Cardiac muscle cell (in vitro differentiated cells and primary cell): ENCODE results near the gene ERICH3. TPM values are rescaled to one million over a fixed set of nuclear protein-coding genes. Genes with fewer than 3 reads are reported as not detected.

Experiments
- DNase-seq, 2 donors: peaks; one replicate each; pipeline versions ENCODE4 v3.0.0 to v3.0.0-alpha.2; 2010 to 2017; ENCODE audit warnings: low read depth in 1 of 2, low spot score in 1 of 2
- H3K27ac ChIP-seq: fragments of 200-600 bp; sonication (generic); 2 replicates; pipeline ENCODE4 v1.5.1; 2016
- H3K27me3 ChIP-seq: fragments of 200-600 bp; sonication (generic); 2 replicates; pipeline ENCODE4 v1.6.0; 2016; ENCODE audit warnings: control low read depth
- H3K36me3 ChIP-seq: fragments of 200-600 bp; sonication (generic); 2 replicates; pipeline ENCODE4 v1.5.1; 2016; ENCODE audit warnings: control low read depth
- H3K4me1 ChIP-seq: fragments of 200-600 bp; sonication (generic); 2 replicates; pipeline ENCODE4 v1.8.1; 2017; ENCODE audit warnings: low read depth, mild to moderate bottlenecking, mixed run types
- H3K4me3 ChIP-seq: fragments of 200-600 bp; sonication (generic); 2 replicates; pipeline ENCODE4 v1.5.1; 2016; ENCODE audit warnings: mild to moderate bottlenecking
- H3K9me3 ChIP-seq: fragments of 200-600 bp; sonication (generic); 2 replicates; pipeline ENCODE4 v1.5.1; 2017; ENCODE audit warnings: low read depth, mild to moderate bottlenecking, control low read depth
- CTCF ChIP-seq: IDR thresholded peaks from 2 replicates; pipeline ENCODE4 v1.5.1; 2012; ENCODE audit warnings: low read depth, mild to moderate bottlenecking, low read length
- polyA plus RNA-seq: library from polyadenylated mRNA; unstranded; fragments of >200 nt; fragmentation: Nextera tagmentation; extraction: Ambion mirVana; gene quantifications from 2 replicates; pipeline ENCODE4 v1.2.1, GENCODE V29; 2016
- total RNA-seq: library from RNA; depleted of rRNA; stranded (reverse); fragments of >200 nt; gene quantifications from 2 replicates; pipeline ENCODE4 v1.2.3, GENCODE V29; 2016

The ERICH3 gene
- total and polyA plus RNA-seq, 2 experiments from 2014 or later = 0.15 TPM; not detected in 1

DNA sequence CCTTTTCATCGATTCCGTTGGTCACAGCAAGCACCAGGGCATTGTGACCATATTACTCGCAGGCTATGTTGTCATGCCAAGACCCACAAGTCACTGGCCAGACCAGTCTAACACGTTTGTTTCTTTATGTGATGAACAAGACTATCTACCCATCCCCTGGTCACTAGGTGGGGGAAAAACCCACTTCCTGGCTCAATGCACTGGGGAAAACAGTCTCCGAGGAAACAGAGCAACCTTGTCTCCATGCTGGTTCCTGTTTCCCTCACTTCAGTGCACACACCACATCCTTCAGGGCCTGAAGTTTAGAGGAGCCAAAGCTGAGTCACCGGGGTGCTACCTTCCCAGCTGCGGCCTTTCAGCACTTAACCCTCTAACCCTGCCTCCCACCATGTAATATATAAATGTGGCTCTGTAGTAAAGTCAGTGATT, 20.9 kb downstream of the ERICH3 start:
- Histone ChIP-seq H3K4me1 (no peaks in the 10 kb centered on the region), H3K4me3 (no peak overlapping the region), H3K27me3 (no peaks in the 10 kb centered on the region), H3K36me3 (no peaks in the 10 kb centered on the region), H3K27ac (no peak overlapping the region), H3K9me3 (no peaks in the 10 kb centered on the region)
- no peak for TF ChIP-seq CTCF
- DNase-seq = peak in 1 of 2 donors; percentile 28

GRCh38 chr1:74650561-74650960, 23.0 kb downstream of the ERICH3 start:
- DNase-seq = no peak
- Histone ChIP-seq H3K36me3 (no peaks in the 10 kb centered on the region), H3K4me1 (no peaks in the 10 kb centered on the region), H3K27ac (no peak overlapping the region), H3K27me3 (no peaks in the 10 kb centered on the region), H3K4me3 (no peak overlapping the region), H3K9me3 (no peaks in the 10 kb centered on the region)
- no peak for TF ChIP-seq CTCF

- no peak for DNase-seq
- TF ChIP-seq CTCF = no peak
- no peaks in the 10 kb centered on the region for H3K27me3 ChIP-seq
- no peak overlapping the region for H3K27ac ChIP-seq
- no peaks in the 10 kb centered on the region for H3K9me3 ChIP-seq
- H3K4me1 ChIP-seq = no peaks in the 10 kb centered on the region
- H3K4me3 ChIP-seq = no peak overlapping the region
- no peaks in the 10 kb centered on the region for H3K36me3 ChIP-seq
Observed at GRCh38 chr1:74641876-74642275, 31.7 kb downstream of the ERICH3 start.

DNA sequence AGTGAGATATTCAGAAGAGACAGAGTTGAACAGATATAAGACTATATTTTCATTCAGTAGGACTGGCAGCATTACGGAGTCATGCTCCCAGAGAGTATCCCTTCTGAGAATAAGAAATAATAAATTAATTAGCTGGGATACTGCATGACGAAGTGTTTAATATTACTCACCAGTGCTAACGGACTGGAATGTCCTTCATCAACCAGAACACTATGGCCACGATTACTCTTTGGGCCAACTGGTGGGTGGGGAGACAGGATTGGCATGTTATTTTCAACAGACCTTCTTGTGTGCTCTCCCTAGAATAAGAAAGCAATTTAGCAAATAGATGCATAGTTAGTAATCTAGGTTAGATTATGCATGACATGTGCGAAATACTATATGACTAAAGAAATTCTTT, 32.4 kb downstream of the ERICH3 start:
- H3K36me3 ChIP-seq = no peaks in the 10 kb centered on the region
- no peaks in the 10 kb centered on the region for H3K27me3 ChIP-seq
- no peaks in the 10 kb centered on the region for H3K9me3 ChIP-seq
- no peak for DNase-seq
- H3K4me3 ChIP-seq = no peak overlapping the region
- no peak overlapping the region for H3K27ac ChIP-seq
- H3K4me1 ChIP-seq = no peaks in the 10 kb centered on the region
- TF ChIP-seq CTCF = no peak

- no peak for TF ChIP-seq CTCF
- H3K9me3 ChIP-seq = no peaks in the 10 kb centered on the region
- H3K27me3 ChIP-seq = no peaks in the 10 kb centered on the region
- no peaks in the 10 kb centered on the region for H3K4me1 ChIP-seq
- no peak overlapping the region for H3K4me3 ChIP-seq
- DNase-seq = no peak
- H3K27ac ChIP-seq = no peak overlapping the region
- H3K36me3 ChIP-seq = no peaks in the 10 kb centered on the region
Observed at GRCh38 chr1:74637296-74637695, 36.3 kb downstream of the ERICH3 start.

DNA sequence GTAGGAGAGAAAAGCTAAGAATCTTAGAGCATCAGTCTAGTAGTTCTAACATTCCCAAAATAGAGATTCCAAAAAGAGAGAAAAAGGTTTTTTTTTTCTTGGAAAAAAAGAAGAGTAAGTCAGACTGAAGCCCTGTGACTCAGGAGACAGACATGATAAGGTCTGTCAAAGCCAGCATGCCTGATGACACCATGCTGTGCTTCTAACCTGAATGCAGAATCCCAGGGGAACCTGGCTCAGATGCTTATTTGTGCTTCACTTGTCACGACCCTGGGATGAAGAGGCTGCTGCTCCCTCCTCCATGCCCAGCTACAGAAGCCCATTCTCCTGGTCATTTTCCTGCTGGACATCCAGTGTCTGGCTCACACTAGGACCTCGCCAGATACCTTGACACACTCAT, 44.3 kb downstream of the ERICH3 start:
- H3K27ac ChIP-seq = no peak overlapping the region
- H3K4me3 ChIP-seq = no peak overlapping the region
- no peaks in the 10 kb centered on the region for H3K9me3 ChIP-seq
- DNase-seq = no peak
- H3K36me3 ChIP-seq = no peaks in the 10 kb centered on the region
- H3K27me3 ChIP-seq = no peaks in the 10 kb centered on the region
- no peaks in the 10 kb centered on the region for H3K4me1 ChIP-seq
- TF ChIP-seq CTCF = no peak
